ENCODE results near the gene TMEM203. TPM values are rescaled to one million over a fixed set of nuclear protein-coding genes. Genes with fewer than 3 reads are reported as not detected.

The TMEM203 gene
- total RNA-seq, 1 experiment from 2014 or later, result 38.8 TPM

GRCh38 chr9:137167747-137168572 lies 37.5 kb downstream of the TMEM203 start:
- no peak for DNase-seq (ENCODE audit: extremely low read depth, low read depth)

DNA sequence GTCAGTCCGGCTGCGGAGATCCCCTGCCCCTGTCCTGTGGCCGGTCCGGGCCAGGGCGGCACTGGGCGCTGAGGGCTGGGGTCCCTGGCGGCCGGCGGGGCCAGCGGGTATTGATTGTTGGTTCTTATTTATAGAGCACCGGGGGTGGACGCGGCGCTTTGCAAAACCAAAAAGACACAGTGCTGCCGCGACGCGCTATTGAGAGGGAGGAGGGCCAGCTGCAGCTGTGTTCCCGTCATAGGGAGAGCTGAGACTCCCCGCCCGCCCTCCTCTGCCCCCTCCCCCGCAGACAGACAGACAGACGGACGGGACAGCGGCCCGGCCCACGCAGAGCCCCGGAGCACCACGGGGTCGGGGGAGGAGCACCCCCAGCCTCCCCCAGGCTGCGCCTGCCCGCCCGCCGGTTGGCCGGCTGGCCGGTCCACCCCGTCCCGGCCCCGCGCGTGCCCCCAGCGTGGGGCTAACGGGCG lies 38.1 kb downstream of the TMEM203 start:
- no peak for DNase-seq (ENCODE audit: extremely low read depth, low read depth)

DNA sequence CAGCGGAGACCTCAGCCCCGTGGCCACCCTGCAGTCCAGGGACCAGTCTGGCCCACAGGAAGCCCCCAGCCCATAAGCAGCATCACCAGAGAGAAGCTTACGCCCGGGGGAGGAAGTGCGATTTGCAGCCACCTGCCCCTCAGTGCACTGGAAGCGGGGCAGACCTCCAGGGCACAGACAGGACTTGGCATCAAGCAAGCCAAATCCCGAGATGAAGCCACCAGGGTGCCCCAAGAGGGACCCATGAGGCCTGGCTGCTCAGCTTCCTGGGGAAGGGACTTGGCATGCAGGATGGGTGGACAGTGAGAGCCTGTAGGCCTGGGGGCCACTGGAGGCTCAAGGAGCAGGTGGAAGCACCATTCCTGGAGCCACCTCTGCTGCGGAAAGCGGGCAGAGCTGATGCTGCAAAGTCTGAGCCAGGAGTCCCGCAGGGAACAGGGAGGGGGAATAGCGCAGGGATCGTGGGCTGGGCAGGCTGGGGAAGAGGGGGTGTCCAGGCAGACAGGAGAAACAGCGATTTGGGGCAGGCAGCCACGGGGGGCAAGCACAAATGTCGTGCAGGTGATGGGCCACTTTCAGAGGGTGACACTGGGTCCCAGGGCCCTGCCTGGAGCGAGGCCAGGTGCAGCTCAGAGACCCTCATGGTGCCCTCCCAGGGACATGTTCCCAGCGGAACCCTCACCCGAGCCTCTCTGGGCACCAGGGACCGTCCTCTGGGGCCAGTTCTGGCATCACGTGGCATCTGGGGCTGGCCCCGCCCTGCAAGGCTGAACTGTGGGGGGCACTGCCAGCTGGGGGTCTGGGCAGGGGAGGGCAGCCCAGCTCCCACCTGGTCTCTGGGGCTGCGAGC lies 38.8 kb downstream of the TMEM203 start:
- no peak for DNase-seq (ENCODE audit: extremely low read depth, low read depth)

DNA sequence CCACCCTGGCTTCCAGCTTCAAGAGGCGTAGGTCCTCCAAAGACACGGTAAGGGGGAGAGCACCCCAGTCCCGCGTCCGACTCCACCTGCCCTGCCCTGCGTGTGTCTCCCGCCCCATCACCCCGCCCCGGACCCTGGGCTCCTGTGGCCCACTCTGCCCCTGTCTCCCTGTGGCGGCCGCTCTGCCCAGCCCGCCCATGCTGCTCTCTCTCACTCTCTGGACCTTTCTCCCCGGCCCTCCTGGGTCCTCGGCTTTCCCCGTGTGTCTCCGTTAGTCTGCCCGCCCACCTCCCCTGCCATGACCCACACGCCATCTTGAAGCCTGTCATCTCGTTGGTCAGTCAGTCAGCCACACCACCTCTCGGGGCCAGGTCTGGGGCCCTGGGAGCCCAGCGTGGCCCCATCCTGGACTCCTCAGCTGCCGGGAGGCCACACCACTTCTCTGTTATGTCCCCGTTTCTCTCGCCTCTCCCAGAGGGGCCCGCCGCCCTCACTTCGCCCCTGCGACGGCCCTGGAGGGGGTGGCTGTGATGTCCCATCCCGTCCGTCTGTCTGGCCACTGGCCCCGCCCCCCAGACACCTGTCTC lies 40.1 kb downstream of the TMEM203 start:
- no peak for DNase-seq (ENCODE audit: extremely low read depth, low read depth)

GRCh38 chr9:137164370-137165249 lies 40.8 kb downstream of the TMEM203 start:
- no peak for DNase-seq (ENCODE audit: extremely low read depth, low read depth)

DNA sequence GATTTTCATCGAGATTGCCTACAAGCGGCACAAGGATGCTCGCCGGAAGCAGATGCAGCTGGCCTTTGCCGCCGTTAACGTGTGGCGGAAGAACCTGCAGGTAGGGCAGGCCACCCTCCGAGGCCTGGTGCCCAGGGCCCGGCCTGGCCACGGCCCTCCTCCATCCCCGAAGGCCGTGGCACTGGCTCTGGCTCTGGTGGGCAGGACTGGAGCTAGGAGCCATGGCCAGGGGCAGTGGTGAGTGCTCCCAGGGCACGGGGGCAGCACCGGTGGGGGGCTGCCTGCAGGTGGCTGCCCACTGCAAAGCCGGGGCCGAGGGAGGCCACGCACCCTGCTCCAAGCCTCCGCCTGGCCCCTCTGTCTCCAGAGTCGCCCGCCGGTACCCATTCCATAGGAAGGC lies 41.6 kb downstream of the TMEM203 start:
- DNase-seq (ENCODE audit: extremely low read depth, low read depth), result no peak

GRCh38 chr9:137163365-137163715 lies 42.1 kb downstream of the TMEM203 start:
- no peak for DNase-seq (ENCODE audit: extremely low read depth, low read depth)

DNA sequence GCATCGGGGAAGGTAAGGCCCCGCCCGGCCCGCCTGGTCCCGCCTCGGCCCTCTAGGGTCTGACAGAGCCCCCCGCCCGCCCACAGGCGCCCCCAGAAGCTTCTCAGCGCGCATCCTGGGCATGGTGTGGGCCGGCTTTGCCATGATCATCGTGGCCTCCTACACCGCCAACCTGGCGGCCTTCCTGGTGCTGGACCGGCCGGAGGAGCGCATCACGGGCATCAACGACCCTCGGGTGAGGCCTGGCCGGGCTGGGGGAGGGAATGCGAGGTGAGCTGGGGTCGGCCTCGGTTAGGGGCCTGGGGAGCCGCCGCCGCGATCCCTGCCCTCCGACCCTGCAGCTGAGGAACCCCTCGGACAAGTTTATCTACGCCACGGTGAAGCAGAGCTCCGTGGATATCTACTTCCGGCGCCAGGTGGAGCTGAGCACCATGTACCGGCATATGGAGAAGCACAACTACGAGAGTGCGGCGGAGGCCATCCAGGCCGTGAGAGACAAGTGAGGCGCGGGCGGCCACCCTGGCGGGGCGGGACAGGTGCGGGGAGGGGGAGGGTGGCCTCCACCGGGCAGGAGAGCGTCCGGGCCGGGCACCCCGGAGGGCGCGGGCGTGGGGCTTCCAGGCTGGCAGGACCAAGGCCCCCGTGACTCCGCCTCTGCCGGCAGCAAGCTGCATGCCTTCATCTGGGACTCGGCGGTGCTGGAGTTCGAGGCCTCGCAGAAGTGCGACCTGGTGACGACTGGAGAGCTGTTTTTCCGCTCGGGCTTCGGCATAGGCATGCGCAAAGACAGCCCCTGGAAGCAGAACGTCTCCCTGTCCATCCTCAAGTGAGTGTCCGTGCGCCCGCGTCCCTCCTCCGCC lies 42.7 kb downstream of the TMEM203 start:
- no peak for DNase-seq (ENCODE audit: extremely low read depth, low read depth)

DNA sequence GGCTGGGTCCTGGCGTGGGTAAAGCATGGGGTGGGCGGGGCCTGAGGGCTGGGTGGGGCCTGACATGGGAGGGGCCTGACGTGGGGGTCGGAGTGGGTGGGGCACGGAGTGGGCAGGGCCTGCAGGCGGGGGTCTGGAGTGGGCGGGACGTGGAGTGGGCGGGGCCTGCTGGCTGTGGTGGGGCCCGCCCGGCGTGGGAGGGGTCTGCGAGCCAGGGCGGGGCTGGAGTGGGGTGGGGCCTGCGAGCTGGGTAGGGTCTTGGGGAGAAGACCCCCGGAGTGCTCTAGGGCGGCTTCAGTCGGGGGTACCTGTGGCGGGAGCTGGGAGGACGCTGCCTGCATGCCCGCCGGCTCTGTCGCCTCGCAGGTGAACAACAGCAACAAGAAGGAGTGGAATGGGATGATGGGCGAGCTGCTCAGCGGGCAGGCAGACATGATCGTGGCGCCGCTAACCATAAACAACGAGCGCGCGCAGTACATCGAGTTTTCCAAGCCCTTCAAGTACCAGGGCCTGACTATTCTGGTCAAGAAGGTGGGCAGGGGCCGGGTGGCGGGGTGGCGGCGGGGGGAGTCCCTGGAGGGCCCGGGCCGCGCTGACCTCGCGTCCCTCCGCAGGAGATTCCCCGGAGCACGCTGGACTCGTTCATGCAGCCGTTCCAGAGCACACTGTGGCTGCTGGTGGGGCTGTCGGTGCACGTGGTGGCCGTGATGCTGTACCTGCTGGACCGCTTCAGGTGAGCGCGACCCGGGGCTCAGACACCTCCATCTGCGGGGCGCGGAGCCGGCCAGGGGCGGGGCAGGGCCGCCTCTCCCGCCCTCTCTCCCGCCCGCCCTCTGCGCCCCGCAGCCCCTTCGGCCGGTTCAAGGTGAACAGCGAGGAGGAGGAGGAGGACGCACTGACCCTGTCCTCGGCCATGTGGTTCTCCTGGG lies 43.6 kb downstream of the TMEM203 start:
- no peak for DNase-seq (ENCODE audit: extremely low read depth, low read depth)

- no peak for DNase-seq (ENCODE audit: extremely low read depth, low read depth)
Observed at GRCh38 chr9:137160716-137161557, 44.5 kb downstream of the TMEM203 start.

DNA sequence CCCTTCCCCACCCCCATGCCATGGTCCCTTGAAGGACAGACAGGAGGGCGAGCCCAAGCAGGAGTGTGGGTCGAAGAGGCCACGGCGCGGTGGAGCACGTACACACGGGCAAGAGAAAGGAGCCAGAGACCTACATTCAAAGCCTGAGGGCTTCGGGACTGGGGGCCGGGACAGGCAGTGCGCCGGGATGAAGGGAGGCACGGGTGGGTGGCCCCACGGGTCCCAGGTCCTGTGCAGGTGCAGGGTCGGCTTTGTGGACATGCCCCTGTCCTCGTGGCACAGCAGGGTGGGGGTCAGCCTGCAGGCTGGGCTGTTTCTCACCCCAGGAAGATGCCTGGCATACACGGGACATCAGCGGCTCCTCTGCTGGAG lies 45.4 kb downstream of the TMEM203 start:
- DNase-seq (ENCODE audit: extremely low read depth, low read depth), result no peak

GRCh38 chr9:137159105-137160053 lies 46.1 kb downstream of the TMEM203 start:
- no peak for DNase-seq (ENCODE audit: extremely low read depth, low read depth)

GRCh38 chr9:137158625-137159024 lies 46.8 kb downstream of the TMEM203 start:
- DNase-seq (ENCODE audit: extremely low read depth, low read depth), result no peak

DNA sequence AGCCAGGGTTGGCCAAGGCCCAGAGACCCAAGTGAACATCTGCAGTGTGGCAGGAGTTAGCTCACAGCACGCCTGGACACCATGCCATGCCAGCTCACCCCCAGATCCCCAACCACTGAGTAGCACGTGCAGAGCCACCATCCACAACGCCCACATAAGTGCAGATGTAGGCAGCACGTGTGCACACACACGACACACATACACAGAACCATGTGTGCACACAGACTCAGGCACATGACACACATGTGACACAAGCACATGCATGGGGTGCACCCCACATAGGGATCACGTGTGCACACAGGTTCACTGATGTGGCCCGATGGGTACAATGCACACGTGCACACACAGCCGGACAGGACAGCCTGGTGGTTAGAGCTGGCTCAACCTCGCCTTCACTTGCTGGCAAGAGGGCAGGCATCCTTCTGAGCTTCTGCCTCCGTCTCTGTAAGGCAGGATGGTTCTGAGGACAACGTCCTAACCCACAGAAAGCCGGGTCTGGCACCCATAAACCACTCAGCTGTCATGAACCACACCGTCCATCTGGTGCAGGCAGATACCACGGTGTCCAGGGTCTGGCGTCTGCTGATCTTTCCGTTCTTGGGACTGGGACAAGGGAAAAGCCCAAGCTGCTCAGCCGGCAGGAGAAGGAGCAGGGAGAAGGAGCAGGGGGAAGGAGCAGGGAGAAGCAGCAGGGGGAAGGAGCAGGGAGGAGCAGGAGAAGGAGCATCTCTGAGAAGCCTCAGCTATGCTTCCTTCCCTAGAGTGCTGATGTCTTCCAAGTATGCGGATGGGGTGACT lies 47.6 kb downstream of the TMEM203 start:
- no peak for DNase-seq (ENCODE audit: extremely low read depth, low read depth)

DNA sequence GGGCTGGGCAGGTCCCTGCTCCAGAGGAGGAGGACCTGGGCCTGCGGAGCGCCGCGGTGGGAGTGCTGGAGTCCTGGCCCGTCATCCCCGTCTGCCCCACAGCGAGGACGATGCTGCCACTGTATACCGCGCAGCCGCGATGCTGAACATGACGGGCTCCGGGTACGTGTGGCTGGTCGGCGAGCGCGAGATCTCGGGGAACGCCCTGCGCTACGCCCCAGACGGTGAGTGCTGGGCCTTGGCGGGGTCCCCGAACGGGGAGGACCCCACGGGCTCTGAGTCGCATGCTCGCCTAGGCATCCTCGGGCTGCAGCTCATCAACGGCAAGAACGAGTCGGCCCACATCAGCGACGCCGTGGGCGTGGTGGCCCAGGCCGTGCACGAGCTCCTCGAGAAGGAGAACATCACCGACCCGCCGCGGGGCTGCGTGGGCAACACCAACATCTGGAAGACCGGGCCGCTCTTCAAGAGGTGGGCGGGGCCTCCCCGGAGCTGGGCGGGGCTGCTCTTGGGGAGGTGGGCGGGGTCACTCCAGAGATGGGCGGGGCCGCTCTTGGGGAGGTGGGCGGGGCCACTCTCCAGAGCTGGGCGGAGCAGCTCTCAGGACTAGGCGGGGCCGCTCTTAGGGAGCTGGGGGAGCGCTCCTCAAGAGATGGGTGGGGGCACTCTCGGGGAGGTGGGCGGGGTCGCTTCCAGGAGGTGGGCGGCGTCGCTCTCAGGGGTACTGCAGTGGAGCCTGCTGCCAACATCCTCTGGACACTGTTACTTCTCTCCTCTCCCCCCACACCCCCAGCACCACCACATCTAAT lies 48.7 kb downstream of the TMEM203 start:
- DNase-seq (ENCODE audit: extremely low read depth, low read depth), result no peak
